SU-DHL-6 (cell line): ENCODE measurements around the gene ATP2A2.

Source experiments
- EZH2phosphoT487 ChIP-seq: fragments of 200-600 bp; sonication (generic), shearing (Covaris generic); conservative IDR thresholded peaks from 2 replicates; pipeline ENCODE4 v1.6.1; 2018; ENCODE audit warnings: mild to moderate bottlenecking, antibody characterized with exemption, low read length, moderate library complexity, mixed read lengths
- TF ChIP-seq, protein P1 (sequence below): fragments of 200-600 bp; sonication (generic); IDR thresholded peaks from one replicate; pipeline ENCODE4 v1.5.1; 2017; ENCODE audit warnings: antibody characterized with exemption, mild to moderate bottlenecking, low read length, moderate library complexity; ENCODE audit not compliant: insufficient read depth, poor library complexity, severe bottlenecking

DNA sequence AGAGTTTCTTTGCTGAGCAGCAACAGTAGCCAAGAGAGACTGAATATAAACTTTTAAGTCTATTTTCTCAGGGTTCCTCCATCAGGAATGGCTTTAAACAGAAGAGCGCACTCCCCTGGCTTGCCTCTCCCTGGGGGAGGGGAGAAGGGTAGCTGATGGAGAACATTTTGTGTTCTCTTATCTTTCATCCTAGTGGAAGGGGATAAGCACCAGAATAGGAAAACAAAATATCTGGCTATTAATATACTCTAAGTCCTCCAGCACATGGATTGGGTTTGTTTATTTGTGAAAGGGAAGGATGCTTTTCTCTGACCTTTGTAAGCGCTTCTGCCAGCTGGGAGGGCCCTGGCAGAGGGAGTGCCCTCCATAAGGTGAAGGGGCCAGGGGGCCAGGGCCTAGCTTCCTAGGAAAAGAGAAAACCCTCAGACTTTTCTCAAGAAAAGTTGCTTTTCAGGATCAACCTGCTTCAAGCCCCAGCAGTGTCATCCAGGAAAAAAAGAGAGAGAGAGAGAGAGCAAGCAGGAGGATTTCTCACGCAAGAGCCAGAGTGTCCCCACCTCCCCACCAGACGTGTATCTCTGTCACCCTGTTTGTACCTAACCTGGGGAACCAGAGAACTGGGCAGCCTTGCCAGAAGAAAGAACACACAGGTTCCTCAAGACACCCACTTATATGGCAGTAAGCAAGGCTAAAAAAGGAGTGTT, 34.3 kb upstream of the ATP2A2 start:
- TF ChIP-seq, protein P1, sequence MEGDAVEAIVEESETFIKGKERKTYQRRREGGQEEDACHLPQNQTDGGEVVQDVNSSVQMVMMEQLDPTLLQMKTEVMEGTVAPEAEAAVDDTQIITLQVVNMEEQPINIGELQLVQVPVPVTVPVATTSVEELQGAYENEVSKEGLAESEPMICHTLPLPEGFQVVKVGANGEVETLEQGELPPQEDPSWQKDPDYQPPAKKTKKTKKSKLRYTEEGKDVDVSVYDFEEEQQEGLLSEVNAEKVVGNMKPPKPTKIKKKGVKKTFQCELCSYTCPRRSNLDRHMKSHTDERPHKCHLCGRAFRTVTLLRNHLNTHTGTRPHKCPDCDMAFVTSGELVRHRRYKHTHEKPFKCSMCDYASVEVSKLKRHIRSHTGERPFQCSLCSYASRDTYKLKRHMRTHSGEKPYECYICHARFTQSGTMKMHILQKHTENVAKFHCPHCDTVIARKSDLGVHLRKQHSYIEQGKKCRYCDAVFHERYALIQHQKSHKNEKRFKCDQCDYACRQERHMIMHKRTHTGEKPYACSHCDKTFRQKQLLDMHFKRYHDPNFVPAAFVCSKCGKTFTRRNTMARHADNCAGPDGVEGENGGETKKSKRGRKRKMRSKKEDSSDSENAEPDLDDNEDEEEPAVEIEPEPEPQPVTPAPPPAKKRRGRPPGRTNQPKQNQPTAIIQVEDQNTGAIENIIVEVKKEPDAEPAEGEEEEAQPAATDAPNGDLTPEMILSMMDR, result no peak
- no peak for TF ChIP-seq EZH2phosphoT487
